ENCODE measurements around the gene NEK11. TPM values are rescaled to one million over a fixed set of nuclear protein-coding genes. Genes with fewer than 3 reads are reported as not detected.

Gene NEK11
- total RNA-seq, 2 donors from 2014 or later, result 5.5 to 5.8 TPM

- Histone ChIP-seq H3K4me3 (no peak overlapping the region), H3K9ac (ENCODE audit: low read depth in 2 of 2, low read length in 2 of 2) (no peak overlapping the region), H3K27me3 (no peaks in the 10 kb centered on the region), H3K4me1 (no peaks in the 10 kb centered on the region), H3K36me3 (no peaks in the 10 kb centered on the region), H3K27ac (no peak overlapping the region), H3K9me3 (no peaks in the 10 kb centered on the region)
- TF ChIP-seq CTCF (IDR thresholded peaks at IDR 0.05), result no peak
- no peak for DNase-seq
- intact Hi-C loops (cut with DNase I), result no loop called here
Observed at GRCh38 chr3:131314318-131314717, 287.6 kb downstream of the NEK11 start.

- intact Hi-C loops (cut with DNase I), result no loop called here
Observed at GRCh38 chr3:131315162-131315561, 288.5 kb downstream of the NEK11 start.

GRCh38 chr3:131317667-131318066 lies 291.0 kb downstream of the NEK11 start:
- Histone ChIP-seq H3K9me3 (no peaks in the 10 kb centered on the region), H3K9ac (ENCODE audit: low read depth in 2 of 2, low read length in 2 of 2) (no peak overlapping the region), H3K27ac (no peak overlapping the region), H3K4me1 (no peaks in the 10 kb centered on the region), H3K36me3 (no peaks in the 10 kb centered on the region), H3K4me3 (no peak overlapping the region), H3K27me3 (no peaks in the 10 kb centered on the region)
- intact Hi-C loops (cut with DNase I), result no loop called here
- no peak for TF ChIP-seq CTCF (IDR thresholded peaks at IDR 0.05)
- no peak for DNase-seq

More at GRCh38 chr3:131315162-131315561, 288.5 kb downstream of the NEK11 start:
- no peaks in the 10 kb centered on the region for H3K27me3 ChIP-seq
- H3K27ac ChIP-seq, result no peak overlapping the region
- no peak for TF ChIP-seq CTCF (IDR thresholded peaks at IDR 0.05)
- H3K9me3 ChIP-seq, result no peaks in the 10 kb centered on the region
- no peaks in the 10 kb centered on the region for H3K36me3 ChIP-seq
- H3K4me1 ChIP-seq, result no peaks in the 10 kb centered on the region
- no peak overlapping the region for H3K9ac ChIP-seq (ENCODE audit: low read depth in 2 of 2, low read length in 2 of 2)
- DNase-seq, result no peak
- H3K4me3 ChIP-seq, result no peak overlapping the region

GRCh38 chr3:131323014-131323413 lies 296.3 kb downstream of the NEK11 start:
- Histone ChIP-seq H3K4me3 (no peak overlapping the region), H3K27me3 (no peaks in the 10 kb centered on the region), H3K36me3 (no peaks in the 10 kb centered on the region), H3K9ac (ENCODE audit: low read depth in 2 of 2, low read length in 2 of 2) (no peak overlapping the region), H3K4me1 (no peaks in the 10 kb centered on the region), H3K27ac (no peak overlapping the region), H3K9me3 (no peaks in the 10 kb centered on the region)
- no peak for TF ChIP-seq CTCF (IDR thresholded peaks at IDR 0.05)
- DNase-seq, result no peak
- intact Hi-C loops (cut with DNase I), result no loop called here

GRCh38 chr3:131323792-131324191 lies 297.1 kb downstream of the NEK11 start:
- H3K9me3 ChIP-seq, result no peaks in the 10 kb centered on the region
- no peak for TF ChIP-seq CTCF (IDR thresholded peaks at IDR 0.05)

GRCh38 chr3:131324923-131325322 lies 298.2 kb downstream of the NEK11 start:
- no peaks in the 10 kb centered on the region for H3K27me3 ChIP-seq
- TF ChIP-seq CTCF (IDR thresholded peaks at IDR 0.05), result no peak
- H3K4me1 ChIP-seq, result no peaks in the 10 kb centered on the region
- DNase-seq, result no peak
- H3K9me3 ChIP-seq, result no peaks in the 10 kb centered on the region
- H3K27ac ChIP-seq, result no peak overlapping the region
- intact Hi-C loops (cut with DNase I), result no loop called here
- no peak overlapping the region for H3K9ac ChIP-seq (ENCODE audit: low read depth in 2 of 2, low read length in 2 of 2)
- no peak overlapping the region for H3K4me3 ChIP-seq
- no peaks in the 10 kb centered on the region for H3K36me3 ChIP-seq

More at GRCh38 chr3:131323792-131324191, 297.1 kb downstream of the NEK11 start:
- Histone ChIP-seq H3K4me1 (no peaks in the 10 kb centered on the region), H3K4me3 (no peak overlapping the region), H3K27me3 (no peaks in the 10 kb centered on the region), H3K36me3 (no peaks in the 10 kb centered on the region), H3K27ac (no peak overlapping the region), H3K9ac (ENCODE audit: low read depth in 2 of 2, low read length in 2 of 2) (no peak overlapping the region)
- intact Hi-C loops (cut with DNase I), result no loop called here
- DNase-seq, result no peak

Measured in colonic mucosa (tissue), 4 donors.